Heart left ventricle (tissue), 16 donors: ENCODE results near the gene TTYH1. TPM values are rescaled to one million over a fixed set of nuclear protein-coding genes. Genes with fewer than 3 reads are reported as not detected.

ENCODE experiments used
- ATAC-seq, 4 donors: fragments of 200-7000 bp; cut with Tn5 transposase; one replicate each; pipeline ENCODE4 v1.9.1; 2020 to 2022; ENCODE audit warnings: moderate library complexity in 4 of 4, mild to moderate bottlenecking in 3 of 4, moderate number of reproducible peaks in 1 of 4
- DNase-seq, 5 donors: peaks; one replicate each; pipeline ENCODE4 v3.0.0-alpha.2; 2020
- H3K27ac ChIP-seq, 12 donors: fragments of 200-600 bp; sonication (generic) in 4 of 12; one replicate each; pipeline versions ENCODE4 v1.5.0 to v1.8.0; 2016 to 2022; ENCODE audit warnings: mild to moderate bottlenecking in 2 of 12
- H3K27me3 ChIP-seq, 9 donors: fragments of 200-600 bp; sonication (generic) in 2 of 9; one replicate each; pipeline versions ENCODE4 v1.5.1 to v1.8.0; 2016 to 2022; ENCODE audit warnings: mild to moderate bottlenecking in 3 of 9
- H3K36me3 ChIP-seq, 9 donors: fragments of 200-600 bp; sonication (generic) in 2 of 9; one replicate each; pipeline versions ENCODE4 v1.5.0 to v1.8.0; 2018 to 2022; ENCODE audit warnings: mild to moderate bottlenecking in 2 of 9
- H3K4me1 ChIP-seq, 12 donors: fragments of 200-600 bp; sonication (generic) in 4 of 12; one replicate each; pipeline versions ENCODE4 v1.5.0 to v1.8.0; 2016 to 2022; ENCODE audit warnings: mild to moderate bottlenecking in 3 of 12
- H3K4me3 ChIP-seq, 12 donors: fragments of 200-600 bp; sonication (generic) in 4 of 12; one replicate each; pipeline versions ENCODE4 v1.5.0 to v1.8.0; 2017 to 2022; ENCODE audit warnings: mild to moderate bottlenecking in 9 of 12, moderate library complexity in 4 of 12
- H3K9me3 ChIP-seq, 12 donors: fragments of 200-600 bp; sonication (generic) in 4 of 12; one replicate each; pipeline versions ENCODE4 v1.5.0 to v1.8.0; 2016 to 2022; ENCODE audit warnings: mild to moderate bottlenecking in 1 of 12
- CTCF ChIP-seq, 12 donors: fragments of 200-600 bp; sonication (generic) in 4 of 12; IDR thresholded peaks; one replicate each; pipeline versions ENCODE4 v1.5.0 to v1.8.0; 2018 to 2022; ENCODE audit warnings: antibody characterized with exemption in 12 of 12, mild to moderate bottlenecking in 5 of 12
- POLR2A ChIP-seq, 2 donors: fragments of 450-650 bp; IDR thresholded peaks; one replicate each; pipeline ENCODE4 v1.6.1; 2017; ENCODE audit warnings: antibody characterized with exemption in 2 of 2, mild to moderate bottlenecking in 2 of 2, moderate library complexity in 2 of 2
- WGBS, 4 donors: extraction: QIAGEN DNeasy Blood & Tissue Kit in 2 of 4; methylation state at CpG; one replicate each; pipeline versions ENCODE4 v1.1.5 to v1.1.7; 2013 to 2018; 5-methylcytosine and 5-hydroxymethylcytosine counted together
- intact Hi-C, 10 donors: fragments of 100-400 bp; cut with DNase I; formaldehyde crosslinking; loops; one replicate each; pipeline versions ENCODE4 v1.11.1 to v1.14.2; 2022
- polyA plus RNA-seq, 2 donors: library from polyadenylated mRNA; stranded (reverse); fragments of 200-250 nt; gene quantifications; one replicate each; pipeline ENCODE4 v1.2.3, GENCODE V29; 2013
- total RNA-seq, 9 donors: library from RNA; depleted of rRNA in 2 of 9; stranded (reverse); fragments of >200 nt in 2 of 9; fragmentation: NEBNext Ultra II Directional in 3 of 9; extraction: Animal tissue kit (Norgen Biotek cat#: 25700) in 3 of 9; gene quantifications; one replicate each; pipeline versions ENCODE4 v1.1.0 to v1.2.4, GENCODE V29; 2016 to 2023
- donor health status: ischemic (EF 13 %, LVEDD 7.1; RV severe dilation, severe dysfunction).
- donor health status: healthy with polysubstance abuse.
- donor health status: DM: no; HTN: yes; CAD: no.
- donor health status: DM: no; HTN: no; CAD: no.
- donor health status: ischemic (EF 25% LVEDD 6.9; RV normal size, moderate dysfunction).
- donor health status: ischemic (EF 25% LVEDD 5.7; RV mildly dilated, moderate dysfunction).
- donor health status: healthy.
- donor health status: DM: yes; HTN: yes; CAD: no.
- donor health status: ischemic (EF 35%, LVEDD 5.7; RV mildly dilated, moderate dysfunction).
- donor health status: nonischemic (EF 11% LVEDD 7.7; RV severe dilation, severe dysfunction).
- donor health status: DM: yes; HTN: yes; CAD: no.
- donor health status: PGD.
- donor health status: ischemic (EF 29% LVEDD 5.4; RV normal size, mild dysfunction).
- donor health status: nonischemic (EF 23%, LVEDD 6.1; RV moderate dilation, normal function).

TTYH1 gene
- total and polyA plus RNA-seq, 11 donors, result 0.46 to 6.9 (median 1.1) TPM

- peaks cover 0 to 29% (median 7%) of the 10 kb centered on the region in 12 donors for H3K4me1 ChIP-seq
- H3K36me3 ChIP-seq, result no peaks in the 10 kb centered on the region
- DNase-seq (no peak), ATAC-seq (no peak)
- no peak overlapping the region for H3K4me3 ChIP-seq
- H3K9me3 ChIP-seq, result no peaks in the 10 kb centered on the region
- 89 to 92% (median 89%) methylated on average over 4 of the region's 4 CpGs for WGBS, 4 donors
- TF ChIP-seq POLR2A (IDR thresholded peaks at IDR 0.05), result no peak
- no peak for TF ChIP-seq CTCF (IDR thresholded peaks at IDR 0.05)
- peaks cover 19 to 67% (median 36%) of the 10 kb centered on the region in 9 donors for H3K27me3 ChIP-seq
- intact Hi-C loops, result no loop called here
- no peak overlapping the region for H3K27ac ChIP-seq
These were observed 1.1 kb upstream of the TTYH1 start for GRCh38 chr19:54414156-54414555.

GRCh38 chr19:54415901-54416673, 823 bp downstream of the TTYH1 start:
- intact Hi-C loops, result no loop called here
- peaks cover 29 to 79% (median 52%) of the 10 kb centered on the region in 9 donors for H3K27me3 ChIP-seq
- ATAC-seq (no peak), DNase-seq (no peak)
- H3K4me1 ChIP-seq, result peaks cover 0 to 41% (median 11%) of the 10 kb centered on the region in 12 donors
- H3K36me3 ChIP-seq, result no peaks in the 10 kb centered on the region
- TF ChIP-seq CTCF (IDR thresholded peaks at IDR 0.05), result no peak
- TF ChIP-seq POLR2A (IDR thresholded peaks at IDR 0.05), result no peak
- peak overlapping the region in 10 of 12 donors; percentile 3 to 52 (median 38) for H3K4me3 ChIP-seq
- no peaks in the 10 kb centered on the region for H3K9me3 ChIP-seq
- WGBS, 4 donors, result 3 to 6% (median 5%) methylated on average over 25 to 28 of the region's 28 CpGs
- H3K27ac ChIP-seq, result peak overlapping the region in 2 of 12 donors; percentile 31 to 56

GRCh38 chr19:54416695-54417491, 1.6 kb downstream of the TTYH1 start:
- DNase-seq, result no peak
- Histone ChIP-seq H3K27me3 (peaks cover 29 to 83% (median 58%) of the 10 kb centered on the region in 9 donors), H3K27ac (peak overlapping the region in 2 of 12 donors; percentile 31 to 56), H3K36me3 (no peaks in the 10 kb centered on the region), H3K4me3 (peak overlapping the region in 4 of 12 donors; percentile 34 to 52 (median 46)), H3K4me1 (peaks cover 0 to 44% (median 11%) of the 10 kb centered on the region in 12 donors), H3K9me3 (no peaks in the 10 kb centered on the region)
- peak in 1 of 4 donors; percentile 9 for ATAC-seq
- intact Hi-C loops, result no loop called here
- TF ChIP-seq POLR2A (IDR thresholded peaks at IDR 0.05) (no peak), CTCF (IDR thresholded peaks at IDR 0.05) (no peak)
- 31 to 56% (median 36%) methylated on average over 20 to 44 of the region's 44 CpGs for WGBS, 4 donors
